K562 (cell line): ENCODE data around the gene DARS1. TPM values are rescaled to one million over a fixed set of nuclear protein-coding genes. Genes with fewer than 3 reads are reported as not detected.

Experiments
- ATAC-seq: fragments of 200-7000 bp; cut with Tn5 transposase; 3 replicates; pipeline ENCODE4 v1.9.1; 2020; ENCODE audit warnings: moderate library complexity
- BruUV-seq: library from RNA; stranded (reverse); fragments of 400-500 nt; replicated peaks from 2 replicates; lab custom pipeline; 2021; lab: Mats Ljungman, UMichigan
- CTCF ChIA-PET: fragments of 300-600 bp; formaldehyde crosslinking; extraction: SDS; loops from one replicate; lab custom pipeline; 2021; ENCODE audit warnings: low intra/inter-chr PET ratio; lab: Yijun Ruan, JAX
- POLR2A ChIA-PET: fragments of 300-600, 350-650 bp; sonication (Branson Sonifier 250); formaldehyde crosslinking; extraction: SDS; loops from one replicate; lab custom pipeline; 2021; ENCODE audit warnings: antibody characterized with exemption, inconsistent platforms; lab: Yijun Ruan, JAX
- DNase-seq, 4 experiments: peaks; one replicate each; pipeline versions ENCODE4 v3.0.0 to v3.0.0-alpha.2; 2011 to 2018; ENCODE audit warnings: low spot score in 3 of 4, mixed read lengths in 3 of 4; ENCODE audit errors: extremely low read depth in 1 of 4
- FAIRE-seq: peaks from 2 replicates; lab custom pipeline; 2011; peaks lifted over from hg19 to GRCh38; lab: Jason Lieb, UNC
- H2AFZ ChIP-seq: 2 replicates; pipeline ENCODE4 v1.6.0; 2011; ENCODE audit warnings: low read depth, low read length, control low read depth, inconsistent platforms
- H3K27ac ChIP-seq: fragments of 200-600 bp; 3 replicates; pipeline ENCODE4 v1.8.0; 2011; ENCODE audit warnings: low read depth, mild to moderate bottlenecking, control low read depth, inconsistent platforms, low read length, moderate library complexity, mixed read lengths; ENCODE audit errors: extremely low read depth
- H3K27me3 ChIP-seq, 2 experiments: fragments of 300-600 bp in 1 of 2; 2 replicates in 1 of 2; 3 replicates in 1 of 2; pipeline versions ENCODE4 v1.6.0 to v1.8.0; 2011; ENCODE audit warnings: inconsistent platforms in 2 of 2, low read length in 2 of 2, mild to moderate bottlenecking in 1 of 2, mixed read lengths in 1 of 2, moderate library complexity in 1 of 2; ENCODE audit not compliant: control insufficient read depth in 2 of 2, insufficient read depth in 2 of 2
- H3K36me3 ChIP-seq: fragments of 300-600 bp; 3 replicates; pipeline ENCODE4 v1.8.0; 2011; ENCODE audit warnings: mild to moderate bottlenecking, low read length, inconsistent platforms; ENCODE audit not compliant: control insufficient read depth, insufficient read depth
- H3K4me1 ChIP-seq, 2 experiments: fragments of 200-600 bp in 1 of 2; replicated peaks in 1 of 2; 2 replicates in 1 of 2; 3 replicates in 1 of 2; pipeline versions ENCODE4 v1.5.1 to v1.8.0; 2011; ENCODE audit warnings: inconsistent platforms in 2 of 2, low read length in 2 of 2, mild to moderate bottlenecking in 1 of 2, mixed read lengths in 1 of 2, moderate library complexity in 1 of 2; ENCODE audit not compliant: control insufficient read depth in 2 of 2, insufficient read depth in 2 of 2
- H3K4me2 ChIP-seq: 2 replicates; pipeline ENCODE4 v1.6.1; 2011; ENCODE audit warnings: low read length, control low read depth, inconsistent platforms, mixed read lengths; ENCODE audit not compliant: insufficient read depth
- H3K4me3 ChIP-seq: fragments of 200-600 bp; sonication (generic), shearing (Covaris generic); 2 replicates; pipeline ENCODE4 v1.5.1; 2016; ENCODE audit warnings: control low read depth, inconsistent platforms
- H3K79me2 ChIP-seq: fragments of 200-600 bp; 3 replicates; pipeline ENCODE4 v1.8.0; 2011; ENCODE audit warnings: low read length, inconsistent platforms; ENCODE audit not compliant: control insufficient read depth, insufficient read depth
- H3K9ac ChIP-seq, 2 experiments: 2 replicates each; pipeline versions ENCODE4 v1.6.0 to v1.6.1; 2011; ENCODE audit warnings: low read depth in 2 of 2, low read length in 2 of 2, control low read depth in 1 of 2, inconsistent platforms in 1 of 2, mild to moderate bottlenecking in 1 of 2, mixed read lengths in 1 of 2; ENCODE audit not compliant: insufficient read depth in 1 of 2
- H3K9me1 ChIP-seq: one replicate; pipeline ENCODE4 v1.6.0; 2011; ENCODE audit warnings: inconsistent platforms, mild to moderate bottlenecking, low read length, moderate library complexity; ENCODE audit not compliant: control insufficient read depth, insufficient read depth
- H3K9me3 ChIP-seq: replicated peaks from 2 replicates; pipeline ENCODE4 v1.5.1; 2011; ENCODE audit warnings: low read depth, low read length, inconsistent platforms; ENCODE audit not compliant: control insufficient read depth, insufficient read depth
- H4K20me1 ChIP-seq: replicated peaks from 2 replicates; pipeline ENCODE4 v1.6.1; 2011; ENCODE audit warnings: low read length, inconsistent platforms, mixed read lengths; ENCODE audit not compliant: control insufficient read depth, insufficient read depth
- BRD4 ChIP-seq: fragments of 200-600 bp; sonication (generic); IDR thresholded peaks from 2 replicates; pipeline ENCODE4 v1.6.1; 2017; ENCODE audit warnings: inconsistent platforms
- FOXJ2 ChIP-seq: fragments of 200-800 bp; sonication (Bioruptor generic); IDR thresholded peaks from 2 replicates; pipeline ENCODE4 v1.6.1; 2016; ENCODE audit warnings: missing genetic modification characterization, missing compliant biosample characterization
- HIVEP1 ChIP-seq: fragments of 250-450 bp; sonication (Bioruptor Pico); IDR thresholded peaks from 2 replicates; pipeline ENCODE4 v1.4.0; 2020; ENCODE audit warnings: mild to moderate bottlenecking
- HMG20B ChIP-seq: fragments of 250-450 bp; sonication (Bioruptor Pico); IDR thresholded peaks from 2 replicates; pipeline ENCODE4 v1.5.0; 2021; ENCODE audit warnings: mild to moderate bottlenecking
- L3MBTL2 ChIP-seq: fragments of 450-650 bp; IDR thresholded peaks from 2 replicates; pipeline ENCODE4 v1.6.1; 2016; ENCODE audit warnings: mild to moderate bottlenecking, moderate library complexity
- MCM3 ChIP-seq: fragments of 450-650 bp; IDR thresholded peaks from 2 replicates; pipeline ENCODE4 v1.6.1; 2016
- PHB2 ChIP-seq: fragments of 450-650 bp; IDR thresholded peaks from 2 replicates; pipeline ENCODE4 v1.6.1; 2017; ENCODE audit warnings: low read depth
- ZNF253 ChIP-seq: fragments of 250-450 bp; sonication (Bioruptor Pico); conservative IDR thresholded peaks from 2 replicates; pipeline ENCODE4 v1.6.1; 2021; ENCODE audit warnings: mild to moderate bottlenecking
- WGBS: fragments of 100-300 bp; shearing (Covaris generic); methylation state at CpG from one replicate; pipeline ENCODE4 v1.1.6; 2016; ENCODE audit warnings: low coverage, mixed read lengths; ENCODE audit not compliant: insufficient coverage; ENCODE audit errors: missing lambda C conversion rate; 5-methylcytosine and 5-hydroxymethylcytosine counted together
- in situ Hi-C: fragments of 300-500 bp; cut with MboI; formaldehyde crosslinking; loops from 4 replicates; pipeline ENCODE4 v1.15.0; 2018; ENCODE audit warnings: inconsistent platforms, mixed read lengths
- intact Hi-C: fragments of 100-400 bp; cut with micrococcal nuclease; formaldehyde crosslinking; loops from 2 replicates; pipeline ENCODE4 v1.14.2; 2022
- polyA plus RNA-seq, 8 experiments: library from polyadenylated mRNA; depleted of rRNA in 4 of 8; stranded (reverse) in 5 of 8; unstranded in 3 of 8; fragments of >200 nt; fragmentation: Nextera tagmentation in 2 of 8; fragmentation: Illumina TruSeq in 1 of 8; extraction: Ambion mirVana in 2 of 8; extraction: Trizol in 1 of 8; gene quantifications; 2 replicates each; pipeline versions ENCODE4 v1.2.1 to v1.2.3, GENCODE V29; 2011 to 2014; ENCODE audit warnings: inconsistent platforms in 1 of 8, missing spikeins in 1 of 8
- total RNA-seq, 7 experiments: library from RNA; depleted of rRNA in 6 of 7; stranded (reverse); fragments of >200 nt in 6 of 7; fragmentation: Illumina TruSeq in 2 of 7; extraction: Trizol in 2 of 7; gene quantifications; 2 replicates each; pipeline versions ENCODE4 v1.2.1 to v1.2.3, GENCODE V29; 2011 to 2021; ENCODE audit warnings: low replicate concordance in 1 of 7
- TF ChIP-seq, protein P1 (sequence below): IDR thresholded peaks from 3 replicates; pipeline ENCODE4 v1.6.1; 2011; ENCODE audit warnings: borderline replicate concordance, mild to moderate bottlenecking, moderate library complexity; ENCODE audit not compliant: insufficient read length; ENCODE audit errors: extremely low read depth
- TF ChIP-seq, protein P2 (sequence below): fragments of 450-650 bp; conservative IDR thresholded peaks from 2 replicates; pipeline ENCODE4 v1.6.1; 2016; ENCODE audit warnings: missing genetic modification characterization, low read depth, mild to moderate bottlenecking, missing compliant biosample characterization, moderate library complexity
- TF ChIP-seq, protein P3 (sequence below): sonication (generic); formaldehyde crosslinking; IDR thresholded peaks from 2 replicates; pipeline ENCODE4 v1.5.0; 2020; ENCODE audit warnings: missing genetic modification reagents

DARS1 gene
- total and polyA plus RNA-seq, 9 of the 15 experiments (the other 6 are each of a cell fraction or from before 2014, with no cell fraction given): 91.5 to 239 (median 98.0) TPM

DNA sequence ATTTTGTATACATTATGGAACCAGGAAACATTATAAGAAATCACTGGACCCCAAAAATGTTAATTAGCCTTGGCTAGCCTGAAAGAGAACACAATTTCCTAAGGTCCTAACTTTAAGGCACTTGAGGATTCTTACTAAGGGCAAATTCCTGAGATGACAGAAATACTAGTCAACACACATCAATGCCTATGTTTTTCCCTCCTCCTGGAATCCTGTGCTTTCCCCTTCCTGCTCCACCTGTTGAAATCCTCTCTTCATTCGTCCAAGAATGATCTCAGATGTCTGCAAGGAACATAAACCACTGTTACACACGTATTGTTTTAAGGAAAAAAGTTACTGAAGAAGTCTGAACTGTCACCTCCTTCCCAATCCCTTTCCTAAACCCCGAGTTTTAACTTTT, 21.2 kb upstream of the DARS1 start:
- Histone ChIP-seq H3K4me2 (no peak overlapping the region), H4K20me1 (no peaks in the 10 kb centered on the region; the same call in 1 of the 2 replicates), H3K79me2 (no peaks in the 10 kb centered on the region), H3K9ac (no peak overlapping the region), H3K4me1 (no peaks in the 10 kb centered on the region), H2AFZ (no peak overlapping the region), H3K4me3 (no peak overlapping the region), H3K27ac (no peak overlapping the region), H3K9me3 (no peaks in the 10 kb centered on the region), H3K9me1 (no peaks in the 10 kb centered on the region), H3K36me3 (no peaks in the 10 kb centered on the region), H3K27me3 (peaks cover 7 to 30% of the 10 kb centered on the region in 2 experiments)
- no peak for TF ChIP-seq L3MBTL2
- no peak for TF ChIP-seq MCM3
- no peak for TF ChIP-seq HMG20B (CRISPR knock-in tag)
- TF ChIP-seq BRD4: no peak
- TF ChIP-seq, protein P1, sequence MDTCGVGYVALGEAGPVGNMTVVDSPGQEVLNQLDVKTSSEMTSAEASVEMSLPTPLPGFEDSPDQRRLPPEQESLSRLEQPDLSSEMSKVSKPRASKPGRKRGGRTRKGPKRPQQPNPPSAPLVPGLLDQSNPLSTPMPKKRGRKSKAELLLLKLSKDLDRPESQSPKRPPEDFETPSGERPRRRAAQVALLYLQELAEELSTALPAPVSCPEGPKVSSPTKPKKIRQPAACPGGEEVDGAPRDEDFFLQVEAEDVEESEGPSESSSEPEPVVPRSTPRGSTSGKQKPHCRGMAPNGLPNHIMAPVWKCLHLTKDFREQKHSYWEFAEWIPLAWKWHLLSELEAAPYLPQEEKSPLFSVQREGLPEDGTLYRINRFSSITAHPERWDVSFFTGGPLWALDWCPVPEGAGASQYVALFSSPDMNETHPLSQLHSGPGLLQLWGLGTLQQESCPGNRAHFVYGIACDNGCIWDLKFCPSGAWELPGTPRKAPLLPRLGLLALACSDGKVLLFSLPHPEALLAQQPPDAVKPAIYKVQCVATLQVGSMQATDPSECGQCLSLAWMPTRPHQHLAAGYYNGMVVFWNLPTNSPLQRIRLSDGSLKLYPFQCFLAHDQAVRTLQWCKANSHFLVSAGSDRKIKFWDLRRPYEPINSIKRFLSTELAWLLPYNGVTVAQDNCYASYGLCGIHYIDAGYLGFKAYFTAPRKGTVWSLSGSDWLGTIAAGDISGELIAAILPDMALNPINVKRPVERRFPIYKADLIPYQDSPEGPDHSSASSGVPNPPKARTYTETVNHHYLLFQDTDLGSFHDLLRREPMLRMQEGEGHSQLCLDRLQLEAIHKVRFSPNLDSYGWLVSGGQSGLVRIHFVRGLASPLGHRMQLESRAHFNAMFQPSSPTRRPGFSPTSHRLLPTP: no peak
- no peak for TF ChIP-seq PHB2
- TF ChIP-seq, protein P2, sequence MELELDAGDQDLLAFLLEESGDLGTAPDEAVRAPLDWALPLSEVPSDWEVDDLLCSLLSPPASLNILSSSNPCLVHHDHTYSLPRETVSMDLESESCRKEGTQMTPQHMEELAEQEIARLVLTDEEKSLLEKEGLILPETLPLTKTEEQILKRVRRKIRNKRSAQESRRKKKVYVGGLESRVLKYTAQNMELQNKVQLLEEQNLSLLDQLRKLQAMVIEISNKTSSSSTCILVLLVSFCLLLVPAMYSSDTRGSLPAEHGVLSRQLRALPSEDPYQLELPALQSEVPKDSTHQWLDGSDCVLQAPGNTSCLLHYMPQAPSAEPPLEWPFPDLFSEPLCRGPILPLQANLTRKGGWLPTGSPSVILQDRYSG (tag): no peak
- TF ChIP-seq HIVEP1 (CRISPR knock-in tag): no peak
- no peak for TF ChIP-seq FOXJ2 (tag)
- TF ChIP-seq, protein P3, sequence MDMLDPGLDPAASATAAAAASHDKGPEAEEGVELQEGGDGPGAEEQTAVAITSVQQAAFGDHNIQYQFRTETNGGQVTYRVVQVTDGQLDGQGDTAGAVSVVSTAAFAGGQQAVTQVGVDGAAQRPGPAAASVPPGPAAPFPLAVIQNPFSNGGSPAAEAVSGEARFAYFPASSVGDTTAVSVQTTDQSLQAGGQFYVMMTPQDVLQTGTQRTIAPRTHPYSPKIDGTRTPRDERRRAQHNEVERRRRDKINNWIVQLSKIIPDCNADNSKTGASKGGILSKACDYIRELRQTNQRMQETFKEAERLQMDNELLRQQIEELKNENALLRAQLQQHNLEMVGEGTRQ (CRISPR knock-in tag): no peak
- TF ChIP-seq ZNF253: no peak
- no peak for DNase-seq
- ChIA-PET POLR2A (interaction anchor here (1.1 kb wide), 1 partner anchor 8 kb away, joined by 3 read pairs; no protein-coding TSS in a partner anchor), CTCF (no interaction called here)
- in situ Hi-C loops: no loop called here
- intact Hi-C loops: no loop called here
- ATAC-seq: no peak
- BruUV-seq: no TSS peak
- no peak for FAIRE-seq
- 0% methylated on average over 3 of the region's 3 CpGs for WGBS
